SK-N-SH (cell line): ENCODE measurements around the gene FAM221B. TPM values are rescaled to one million over a fixed set of nuclear protein-coding genes. Genes with fewer than 3 reads are reported as not detected.
A peak's percentile ranks its signal among the peaks of the same experiment; 100 is the strongest.

Experiments used
- CTCF ChIA-PET: fragments of 300-600, 350-600 bp; formaldehyde crosslinking; extraction: SDS; loops from one replicate; lab custom pipeline; 2021; lab: Yijun Ruan, JAX
- POLR2A ChIA-PET: fragments of 350-600 bp; sonication (Branson Sonifier 250); formaldehyde crosslinking; extraction: SDS; loops from one replicate; lab custom pipeline; 2020; ENCODE audit warnings: antibody characterized with exemption, inconsistent platforms; lab: Yijun Ruan, JAX
- DNase-seq: peaks from one replicate; pipeline ENCODE4 v3.0.0; 2012
- H2AFZ ChIP-seq: fragments of 200-600 bp; sonication (generic); 2 replicates; pipeline ENCODE4 v1.8.1; 2016; ENCODE audit warnings: antibody characterized with exemption, mild to moderate bottlenecking, low read depth
- H3F3A ChIP-seq: fragments of 200-600 bp; sonication (generic); replicated peaks from 2 replicates; pipeline ENCODE3; 2016; ENCODE audit warnings: antibody characterized with exemption, mild to moderate bottlenecking; ENCODE audit not compliant: insufficient read depth
- H3K27ac ChIP-seq, 2 experiments: fragments of 200-500 bp in 1 of 2; fragments of 200-600 bp in 1 of 2; sonication (Bioruptor generic) in 1 of 2; sonication (generic), shearing (Covaris generic) in 1 of 2; 2 replicates each; pipeline versions ENCODE4 v1.5.1 to v1.6.1; 2014 to 2016; ENCODE audit warnings: low read depth in 2 of 2, inconsistent platforms in 1 of 2, low read length in 1 of 2, mild to moderate bottlenecking in 1 of 2, mixed read lengths in 1 of 2
- H3K27me3 ChIP-seq: fragments of 200-600 bp; sonication (generic), shearing (Covaris generic); 2 replicates; pipeline ENCODE4 v1.6.1; 2016; ENCODE audit warnings: mixed run types; ENCODE audit not compliant: insufficient read depth
- H3K36me3 ChIP-seq, 2 experiments: fragments of 200-500 bp in 1 of 2; fragments of 200-600 bp in 1 of 2; sonication (Bioruptor generic) in 1 of 2; sonication (generic) in 1 of 2; replicated peaks in 1 of 2; 2 replicates each; pipeline versions ENCODE3 to v1.5.1; 2014 to 2016; ENCODE audit warnings: low read length in 1 of 2, mild to moderate bottlenecking in 1 of 2; ENCODE audit not compliant: insufficient read depth in 2 of 2, control insufficient read depth in 1 of 2
- H3K4me1 ChIP-seq, 2 experiments: fragments of 200-500 bp in 1 of 2; fragments of 200-600 bp in 1 of 2; sonication (Bioruptor generic) in 1 of 2; sonication (generic), shearing (Covaris generic) in 1 of 2; 2 replicates each; pipeline versions ENCODE4 v1.5.1 to v1.6.1; 2014 to 2016; ENCODE audit warnings: low read depth in 1 of 2, low read length in 1 of 2, mixed run types in 1 of 2; ENCODE audit not compliant: insufficient read depth in 2 of 2, control insufficient read depth in 1 of 2
- H3K4me2 ChIP-seq: fragments of 200-600 bp; sonication (generic), shearing (Covaris generic); 2 replicates; pipeline ENCODE4 v1.6.1; 2017; ENCODE audit warnings: mixed run types
- H3K4me3 ChIP-seq, 2 experiments: fragments of 200-500 bp in 1 of 2; fragments of 200-600 bp in 1 of 2; sonication (Bioruptor generic) in 1 of 2; sonication (generic), shearing (Covaris generic) in 1 of 2; 2 replicates each; pipeline versions ENCODE4 v1.5.1 to v1.8.1; 2014 to 2016; ENCODE audit warnings: low read depth in 2 of 2, inconsistent platforms in 1 of 2, low read length in 1 of 2, mild to moderate bottlenecking in 1 of 2, mixed read lengths in 1 of 2, moderate library complexity in 1 of 2
- H3K79me2 ChIP-seq: fragments of 200-600 bp; sonication (generic); 2 replicates; pipeline ENCODE4 v1.8.1; 2017; ENCODE audit warnings: mild to moderate bottlenecking; ENCODE audit not compliant: insufficient read depth
- H3K9ac ChIP-seq: fragments of 200-600 bp; sonication (generic); 2 replicates; pipeline ENCODE4 v1.6.1; 2017; ENCODE audit warnings: mixed run types
- H3K9me2 ChIP-seq: fragments of 200-600 bp; sonication (generic); 2 replicates; pipeline ENCODE4 v1.6.1; 2017; ENCODE audit warnings: mixed run types
- H3K9me3 ChIP-seq: fragments of 200-600 bp; sonication (generic); 2 replicates; pipeline ENCODE4 v1.6.1; 2017; ENCODE audit warnings: mixed run types, mild to moderate bottlenecking, moderate library complexity
- H4K20me1 ChIP-seq: fragments of 200-600 bp; sonication (generic); 2 replicates; pipeline ENCODE4 v1.6.1; 2017; ENCODE audit warnings: mild to moderate bottlenecking, mixed run types; ENCODE audit not compliant: insufficient read depth
- CTCF ChIP-seq: fragments of 200-600 bp; sonication (generic); IDR thresholded peaks from 2 replicates; pipeline ENCODE4 v1.6.1; 2017; ENCODE audit warnings: antibody characterized with exemption, mild to moderate bottlenecking, moderate library complexity
- MXI1 ChIP-seq: IDR thresholded peaks from 2 replicates; pipeline ENCODE4 v1.6.1; 2012; ENCODE audit warnings: mild to moderate bottlenecking, low read depth, low read length, improper control_type of control experiment
- NRF1 ChIP-seq: IDR thresholded peaks from 2 replicates; pipeline ENCODE4 v1.6.1; 2012; ENCODE audit warnings: low read depth, mild to moderate bottlenecking, low read length
- PBX3 ChIP-seq: IDR thresholded peaks from 2 replicates; pipeline ENCODE4; 2012
- RAD21 ChIP-seq: IDR thresholded peaks from 2 replicates; pipeline ENCODE4 v1.6.1; 2012; ENCODE audit warnings: mild to moderate bottlenecking, low read length
- RFX5 ChIP-seq: IDR thresholded peaks from 2 replicates; pipeline ENCODE4 v1.6.1; 2012; ENCODE audit warnings: mild to moderate bottlenecking, improper control_type of control experiment, low read length
- SIN3A ChIP-seq: IDR thresholded peaks from 2 replicates; pipeline ENCODE4 v1.6.1; 2012; ENCODE audit warnings: low read depth, mild to moderate bottlenecking, low read length, moderate library complexity, borderline replicate concordance
- SMC3 ChIP-seq: IDR thresholded peaks from 2 replicates; pipeline ENCODE4 v1.6.1; 2012; ENCODE audit warnings: low read depth, low read length, improper control_type of control experiment
- WGBS: methylation state at CpG from one replicate; pipeline ENCODE4 v1.1.6; 2017; ENCODE audit warnings: low lambda C conversion rate; 5-methylcytosine and 5-hydroxymethylcytosine counted together
- polyA plus RNA-seq, 3 experiments: library from polyadenylated mRNA; depleted of rRNA; stranded (reverse); fragments of >200 nt; gene quantifications; 2 replicates each; pipeline ENCODE4 v1.2.3, GENCODE V29; 2012

Gene FAM221B
- polyA plus RNA-seq, 1 of the 3 experiments (the other 2 are of a cell fraction): not detected

GRCh38 chr9:35829084-35829763 is 692 bp upstream of the FAM221B start, which contains the start of gene TMEM8B:
TSS of gene TMEM8B (plus strand) at chr9:35829228. CDS start at chr9:35829448, 220 bp downstream.
- H3K4me3 ChIP-seq: peak within 1 kb of the TSS; percentile 56 to 80
- H3K79me2 ChIP-seq: no peaks in the 10 kb centered on the region
- peaks cover 4% of the 10 kb centered on the region for H3F3A ChIP-seq
- peaks cover 7 to 25% of the 10 kb centered on the region in 2 experiments; a peak in 1 of 4 replicates for H3K4me1 ChIP-seq
- H3K36me3 ChIP-seq: no peaks in the 10 kb centered on the region
- WGBS: under 1% methylated on average over 7 of the region's 53 CpGs
- peak; percentile 97 for DNase-seq
- H3K4me2 ChIP-seq: peak within 1 kb of the TSS; percentile 96
- TF ChIP-seq RFX5 (no peak), PBX3 (0 out of 2 replicates have a peak, but pooled peaks have one; percentile 22)
- no peaks in the 10 kb centered on the region for H4K20me1 ChIP-seq
- H3K27me3 ChIP-seq: no peaks in the 10 kb centered on the region
- no peaks in the 10 kb centered on the region for H3K9me3 ChIP-seq
- CTCF ChIA-PET: interaction anchor here (1.4 to 5.7 kb wide), 3 partner anchors 16 to 53 kb away, joined by 5 to 54 read pairs (median 14); partner anchors contain the start of gene HINT2
- H2AFZ ChIP-seq: peak within 1 kb of the TSS; percentile 98
- H3K27ac ChIP-seq: peak within 1 kb of the TSS; percentile 46 to 56; a peak in 3 of 4 replicates
- no peaks in the 10 kb centered on the region for H3K9me2 ChIP-seq
- POLR2A ChIA-PET: no interaction called here
- peak within 1 kb of the TSS; percentile 73 for H3K9ac ChIP-seq

GRCh38 chr9:35827486-35827885 is 1.0 kb downstream of the FAM221B start:
- Histone ChIP-seq H3K36me3 (no peaks in the 10 kb centered on the region), H3K9me2 (no peaks in the 10 kb centered on the region), H3K4me3 (no peak overlapping the region), H3K27me3 (no peaks in the 10 kb centered on the region), H2AFZ (no peak overlapping the region), H3K27ac (no peak overlapping the region), H3K79me2 (no peaks in the 10 kb centered on the region), H3F3A (peaks cover 4% of the 10 kb centered on the region), H3K9me3 (no peaks in the 10 kb centered on the region), H3K9ac (no peak overlapping the region), H3K4me1 (peaks cover 7 to 21% of the 10 kb centered on the region in 2 experiments; a peak in 1 of 4 replicates), H3K4me2 (no peak overlapping the region), H4K20me1 (no peaks in the 10 kb centered on the region)
- TF ChIP-seq NRF1 (no peak), SIN3A (no peak), SMC3 (no peak)
- DNase-seq: no peak
- 90% methylated on average over 3 of the region's 3 CpGs for WGBS
- ChIA-PET POLR2A (no interaction called here), CTCF (interaction anchor here (1.0 to 5.7 kb wide), 7 partner anchors 8 to 196 kb away, joined by 3 to 54 read pairs (median 14); partner anchors contain the start of gene HINT2)

- no peak overlapping the region; a peak in 1 of 4 replicates for H3K4me3 ChIP-seq
- H3K9ac ChIP-seq: no peak overlapping the region
- CTCF ChIA-PET: interaction anchor here (0.8 to 5.7 kb wide), 35 partner anchors 10 to 129 kb away, joined by 3 to 54 read pairs (median 4); partner anchors contain the start of genes HINT2, OR13J1 and SPAG8
- no peaks in the 10 kb centered on the region for H3K79me2 ChIP-seq
- H3F3A ChIP-seq: peaks cover 4% of the 10 kb centered on the region
- POLR2A ChIA-PET: no interaction called here
- H3K27ac ChIP-seq: peak overlapping the region in 1 of 2 experiments; percentile 54; a peak in 1 of 4 replicates
- no peak overlapping the region for H3K4me2 ChIP-seq
- H3K9me2 ChIP-seq: no peaks in the 10 kb centered on the region
- H3K4me1 ChIP-seq: peaks cover 7 to 20% of the 10 kb centered on the region in 2 experiments; a peak in 1 of 4 replicates
- H3K9me3 ChIP-seq: no peaks in the 10 kb centered on the region
- no peaks in the 10 kb centered on the region for H3K27me3 ChIP-seq
- no peaks in the 10 kb centered on the region for H4K20me1 ChIP-seq
- WGBS: 51% methylated on average over 4 of the region's 4 CpGs
- no peaks in the 10 kb centered on the region for H3K36me3 ChIP-seq
- peak overlapping the region; percentile 58 for H2AFZ ChIP-seq
- DNase-seq: peak; percentile 64
- TF ChIP-seq RAD21: peak; percentile 50
- TF ChIP-seq MXI1: no peak
- peak; percentile 54; the same call in 1 of the 2 replicates for TF ChIP-seq SMC3
- peak; percentile 87 for TF ChIP-seq CTCF
Observed at GRCh38 chr9:35826071-35826701, 2.3 kb downstream of the FAM221B start.
